SH-SY5Y (cell line): ENCODE results near the gene SLC25A51.

Experiments
- GATA2 ChIP-seq: IDR thresholded peaks from 2 replicates; pipeline ENCODE4 v1.6.1; 2011; ENCODE audit warnings: mild to moderate bottlenecking, low read depth, low read length
- GATA3 ChIP-seq: IDR thresholded peaks from 2 replicates; pipeline ENCODE4 v1.6.1; 2011; ENCODE audit warnings: low read depth, mild to moderate bottlenecking, low read length, moderate library complexity

GRCh38 chr9:37914154-37914551 lies 10.2 kb upstream of the SLC25A51 start:
- TF ChIP-seq GATA2 (no peak), GATA3 (no peak)
